ENCODE data around the gene TTC28. TPM values are rescaled to one million over a fixed set of nuclear protein-coding genes. Genes with fewer than 3 reads are reported as not detected.
"Not testable (repeated sequence)": the region's sequence is repeated elsewhere in the genome, so short reads cannot be mapped to it uniquely, and the experiment has no call there.

TTC28 gene
- polyA plus RNA-seq, 4 donors = 28.9 to 32.9 (median 31.0) TPM

DNA sequence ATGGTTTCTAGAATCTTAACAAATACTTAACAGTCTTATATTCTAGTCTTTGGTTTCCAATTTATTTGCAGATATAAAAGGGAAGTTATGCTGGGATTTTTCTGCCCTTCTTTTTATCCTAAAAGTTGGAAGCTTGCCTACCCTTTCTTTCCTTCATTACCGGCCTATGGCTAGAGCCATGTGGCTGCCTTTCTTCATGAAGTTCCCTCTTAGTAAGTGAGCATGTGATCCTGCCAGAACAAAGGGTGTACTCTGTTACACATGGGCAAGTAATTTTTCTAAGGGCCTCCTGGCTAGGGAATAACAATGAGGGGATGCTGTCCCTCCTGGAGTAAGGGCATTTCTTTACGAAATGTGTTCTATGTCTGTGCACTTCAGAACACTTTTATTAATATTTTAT is 508.5 kb downstream of the TTC28 start:
- no peak for DNase-seq (ENCODE audit: low read depth in 4 of 4, low spot score in 3 of 4)

DNA sequence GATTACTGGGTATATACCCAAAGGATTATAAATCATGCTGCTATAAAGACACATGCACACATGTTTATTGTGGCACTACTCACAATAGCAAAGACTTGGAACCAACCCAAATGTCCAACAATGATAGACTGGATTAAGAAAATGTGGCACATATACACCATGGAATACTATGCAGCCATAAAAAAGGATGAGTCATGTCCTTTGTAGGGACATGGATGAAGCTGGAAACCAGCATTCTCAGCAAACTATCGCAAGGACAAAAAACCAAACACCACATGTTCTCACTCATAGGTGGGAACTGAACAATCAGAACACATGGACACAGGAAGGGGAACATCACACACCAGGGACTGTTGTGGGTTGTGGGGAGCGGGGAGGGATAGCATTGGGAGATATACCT is 510.3 kb downstream of the TTC28 start:
- not testable (repeated sequence) for DNase-seq (ENCODE audit: low read depth in 4 of 4, low spot score in 3 of 4)

DNA sequence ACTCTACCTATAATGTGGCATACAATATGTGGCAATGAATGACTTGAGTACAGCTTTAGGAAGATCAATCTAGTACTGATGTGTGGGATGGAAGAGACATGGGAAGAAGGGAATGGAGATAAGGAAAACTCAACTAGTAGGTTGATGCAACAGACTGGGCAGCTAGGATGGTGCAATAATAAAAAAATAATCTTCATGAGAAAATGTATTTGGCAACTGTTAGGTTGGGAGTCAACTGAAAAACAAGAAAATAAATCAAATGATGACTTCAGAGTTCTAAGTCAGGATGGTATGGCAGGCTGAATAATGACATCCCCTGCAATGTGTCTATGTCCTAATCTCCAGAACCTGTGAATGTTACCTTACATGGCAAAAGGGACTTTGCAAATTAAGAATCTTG is 523.8 kb downstream of the TTC28 start:
- no peak for DNase-seq (ENCODE audit: low read depth in 4 of 4, low spot score in 3 of 4)

DNA sequence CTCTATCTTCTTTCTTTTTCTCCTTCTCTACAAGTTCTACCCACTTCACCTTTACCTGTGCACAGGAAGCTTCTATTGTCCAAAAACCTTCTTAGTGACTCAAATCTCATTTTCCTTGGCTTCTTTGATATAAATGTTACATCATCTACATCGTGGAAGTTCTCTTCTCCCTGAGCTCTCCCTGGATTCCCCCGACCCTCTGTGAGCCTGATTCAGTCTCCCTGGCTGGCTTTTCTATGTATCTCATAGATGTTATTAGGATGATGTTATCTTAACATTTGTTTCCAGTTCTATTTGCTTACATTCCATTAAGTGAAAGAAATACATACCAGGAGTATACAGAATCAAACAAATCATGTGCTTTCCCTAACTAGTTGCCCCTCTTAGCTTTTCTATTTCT is 524.8 kb downstream of the TTC28 start:
- no peak for DNase-seq (ENCODE audit: low read depth in 4 of 4, low spot score in 3 of 4)

DNA sequence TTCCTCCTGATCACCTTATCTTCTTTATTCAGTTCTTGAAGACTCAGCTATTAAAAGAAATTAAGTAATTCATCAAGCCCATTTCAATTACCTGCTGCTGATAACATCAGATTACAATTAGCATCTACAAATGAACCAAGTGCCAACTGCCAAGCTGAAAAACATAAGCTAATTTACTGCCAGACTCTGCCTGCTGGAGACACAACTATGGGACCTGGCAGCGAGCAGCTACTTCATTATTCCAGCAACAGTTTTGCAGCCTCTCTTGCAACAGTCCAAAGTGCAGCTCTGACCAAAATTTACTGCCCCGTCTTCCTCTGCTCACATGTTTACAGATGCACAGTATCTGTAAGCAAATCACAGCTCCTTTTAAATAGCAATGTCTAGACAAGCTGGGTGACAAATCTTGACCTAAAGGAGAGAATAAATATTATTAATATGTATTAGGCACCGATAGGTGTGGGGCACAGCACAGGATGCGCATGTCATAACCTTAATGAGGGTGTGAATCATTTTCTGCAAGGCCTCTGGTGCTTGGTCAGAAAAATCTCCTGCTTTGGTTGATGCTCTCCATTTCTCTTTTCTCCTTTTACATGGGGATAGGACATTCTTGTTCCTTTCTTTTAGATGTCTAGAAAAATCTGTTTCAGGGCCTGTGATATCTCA is 528.4 kb downstream of the TTC28 start:
- DNase-seq (ENCODE audit: low read depth in 4 of 4, low spot score in 3 of 4) = no peak

DNA sequence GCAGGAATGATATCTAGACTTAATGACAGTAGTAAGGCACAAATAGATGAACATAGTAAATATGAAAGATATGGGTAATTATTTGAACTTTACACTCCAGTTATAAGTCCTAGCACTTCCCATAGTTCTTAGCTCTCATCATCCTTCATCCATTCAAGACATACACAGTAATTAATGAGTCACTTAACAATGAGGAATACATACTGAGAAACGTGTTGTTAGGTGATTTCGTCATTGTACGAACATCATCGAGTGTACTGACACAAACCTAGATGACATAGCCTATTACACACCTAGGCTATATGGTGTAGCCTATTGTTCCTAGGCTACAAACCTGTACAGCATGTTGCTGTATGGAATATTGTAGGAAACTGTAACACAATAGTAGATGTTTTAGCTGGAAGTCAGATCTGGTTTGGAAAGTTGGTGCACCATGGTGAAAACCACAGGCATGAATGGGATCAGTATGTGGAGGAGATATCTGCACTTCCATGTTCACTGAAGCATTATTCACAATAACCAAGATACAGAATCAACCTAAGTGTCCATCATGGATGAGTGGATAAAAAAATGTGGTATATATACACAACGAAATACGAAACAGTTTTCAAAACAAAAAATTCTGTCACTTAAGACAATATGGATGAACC is 530.7 kb downstream of the TTC28 start:
- DNase-seq (ENCODE audit: low read depth in 4 of 4, low spot score in 3 of 4) = no peak

DNA sequence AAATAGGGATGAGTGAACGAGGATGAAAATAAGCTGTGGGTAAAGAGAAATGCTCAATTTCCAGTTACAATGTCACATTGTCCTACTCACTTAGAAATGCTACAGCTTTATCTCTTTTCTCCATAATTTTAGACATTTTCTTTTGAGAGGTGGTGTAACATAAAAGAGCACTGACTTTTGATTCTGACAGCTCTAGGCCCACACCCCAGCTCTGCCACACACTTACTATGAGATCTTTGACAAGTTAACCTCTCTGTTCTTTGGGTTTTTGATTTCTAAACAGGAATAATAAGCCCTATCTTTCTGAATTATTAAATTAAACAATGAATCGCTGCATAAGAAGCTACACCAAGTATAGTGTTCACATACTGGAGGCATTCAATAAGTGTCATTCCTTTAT is 532.2 kb downstream of the TTC28 start:
- no peak for DNase-seq (ENCODE audit: low read depth in 4 of 4, low spot score in 3 of 4)

DNA sequence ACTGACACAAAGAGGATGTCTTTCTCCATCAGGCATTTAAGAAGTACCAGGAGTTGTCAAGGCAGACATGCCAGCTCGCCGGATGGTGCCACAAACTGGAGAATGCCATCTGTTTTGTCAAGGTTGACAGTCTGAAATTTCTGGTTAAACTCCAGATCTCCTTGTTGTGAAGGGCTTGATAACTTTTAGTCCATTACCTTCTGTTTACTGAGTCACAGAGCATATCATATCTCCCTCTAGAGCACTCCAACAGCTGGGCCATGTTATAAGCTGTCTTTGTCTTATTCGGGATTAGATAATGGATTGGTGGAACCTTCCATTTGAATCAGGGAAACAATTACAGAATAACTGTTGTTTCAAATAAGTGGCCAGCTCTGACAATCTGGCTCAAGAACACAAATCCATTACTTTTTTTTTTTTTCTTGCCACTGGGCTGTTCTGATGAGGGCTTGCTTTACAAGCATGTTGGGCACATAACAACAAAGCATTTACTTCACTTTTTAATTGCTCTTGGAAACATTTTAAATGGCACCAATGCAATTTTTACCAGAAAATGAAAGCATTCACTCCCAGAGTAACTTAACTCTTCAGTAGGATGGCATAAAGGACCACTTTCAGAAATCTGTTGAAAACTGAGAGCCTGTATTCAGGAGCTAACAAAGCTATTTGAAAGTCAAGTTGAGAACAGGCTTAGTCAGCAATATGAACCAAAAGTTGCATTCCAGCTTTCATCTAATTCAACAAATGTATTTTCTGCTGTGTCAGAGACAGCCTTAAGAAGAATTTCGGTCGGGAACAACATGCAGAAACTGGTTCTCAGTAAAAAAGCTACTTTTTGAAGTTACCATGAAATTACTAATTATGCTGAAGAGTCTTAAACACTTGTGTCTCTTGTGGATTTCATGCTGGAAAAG is 533.0 kb downstream of the TTC28 start:
- no peak for DNase-seq (ENCODE audit: low read depth in 4 of 4, low spot score in 3 of 4)

DNA sequence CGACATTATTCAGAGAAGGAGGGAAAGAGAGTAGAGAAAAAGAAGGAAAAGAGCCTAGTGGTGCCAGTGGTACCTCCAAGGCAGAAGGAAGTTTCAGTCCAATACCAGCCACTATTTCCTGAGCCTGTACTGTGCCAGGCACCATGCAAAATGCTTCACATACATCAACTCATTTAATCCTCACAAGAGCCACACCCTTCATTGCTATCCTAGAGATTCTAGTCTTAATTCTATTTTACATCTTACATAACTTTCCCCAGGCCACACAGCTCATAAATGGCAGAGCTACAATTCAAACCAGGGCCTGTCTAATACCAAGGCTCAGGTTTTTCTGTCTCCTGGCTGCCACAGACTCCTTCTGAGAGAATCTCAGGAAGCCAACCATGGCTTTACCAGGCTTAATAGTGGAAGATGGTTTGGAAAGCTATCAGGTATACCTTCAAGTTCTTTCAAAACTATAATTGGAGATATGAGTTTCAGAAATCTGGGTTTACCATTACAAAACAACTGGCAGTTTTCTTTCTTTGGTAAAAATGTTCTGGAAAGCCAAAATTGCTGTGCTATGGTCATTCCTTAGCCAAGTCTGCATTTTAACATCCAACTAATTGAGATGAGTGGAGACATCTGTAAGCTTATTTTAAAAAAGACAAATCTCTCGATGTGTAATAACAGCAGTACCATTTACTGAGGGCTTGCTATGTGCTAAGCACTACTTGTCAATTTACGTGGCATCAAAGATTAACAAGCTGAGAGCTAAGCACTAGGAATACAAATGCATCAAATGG is 535.5 kb downstream of the TTC28 start:
- DNase-seq (ENCODE audit: low read depth in 4 of 4, low spot score in 3 of 4) = no peak

DNA sequence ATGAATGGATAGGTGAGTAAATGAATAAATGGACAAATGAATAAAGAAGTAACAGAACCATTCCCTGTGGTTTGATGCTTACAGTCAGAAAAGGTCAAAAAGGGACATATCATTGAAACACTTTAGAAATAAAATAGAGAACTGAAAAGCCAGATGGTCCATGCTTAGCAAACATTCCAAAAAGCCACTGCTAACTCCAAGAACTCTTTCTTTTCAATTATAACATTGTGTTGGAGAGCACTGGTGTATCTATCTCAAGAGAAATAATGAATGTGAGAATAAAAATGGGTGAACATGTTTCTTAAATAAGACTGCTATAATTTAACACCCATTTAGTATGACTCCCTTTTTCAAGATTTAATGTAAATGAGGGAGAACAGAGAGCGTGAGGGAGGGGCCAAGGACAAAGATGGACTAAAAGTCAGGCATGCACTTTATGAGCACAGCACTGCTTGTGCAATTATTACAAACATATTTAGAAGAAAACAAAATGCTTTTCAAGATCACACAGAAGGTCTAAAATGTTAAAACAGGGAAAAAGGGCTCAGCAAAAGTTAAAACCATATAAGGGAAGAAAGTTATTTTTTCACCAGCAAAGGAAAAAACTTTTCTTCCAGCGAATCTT is 536.3 kb downstream of the TTC28 start:
- no peak for DNase-seq (ENCODE audit: low read depth in 4 of 4, low spot score in 3 of 4)

DNA sequence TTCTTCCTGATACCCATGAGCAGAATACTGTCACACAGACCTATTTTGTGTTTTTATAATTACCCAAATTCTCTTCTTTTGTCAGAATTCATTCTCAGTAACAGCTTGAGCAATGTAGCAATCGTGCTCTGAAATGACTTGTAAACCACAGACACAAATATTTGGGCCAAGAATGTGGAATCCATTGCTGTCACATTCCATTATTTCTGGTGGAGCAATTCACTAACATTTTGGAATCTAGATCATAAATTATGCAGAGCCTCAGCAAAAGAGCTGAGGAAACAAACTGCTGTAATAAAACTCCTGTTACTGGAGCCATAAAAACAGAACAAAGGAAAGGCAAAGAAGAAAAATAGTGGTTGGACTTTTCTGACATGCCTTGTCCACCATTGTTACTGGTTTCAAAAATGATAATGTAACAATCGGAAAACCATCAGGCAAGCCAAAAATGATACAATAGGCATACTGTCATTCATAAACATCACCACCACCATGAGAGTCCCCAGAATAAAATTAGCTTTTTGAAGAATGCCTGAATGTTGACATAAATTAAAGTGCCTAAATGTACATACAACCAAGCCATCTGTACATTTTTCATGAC is 537.2 kb downstream of the TTC28 start:
- peak; percentile 28 to 60 (median 40) for DNase-seq (ENCODE audit: low read depth in 4 of 4, low spot score in 3 of 4)

DNA sequence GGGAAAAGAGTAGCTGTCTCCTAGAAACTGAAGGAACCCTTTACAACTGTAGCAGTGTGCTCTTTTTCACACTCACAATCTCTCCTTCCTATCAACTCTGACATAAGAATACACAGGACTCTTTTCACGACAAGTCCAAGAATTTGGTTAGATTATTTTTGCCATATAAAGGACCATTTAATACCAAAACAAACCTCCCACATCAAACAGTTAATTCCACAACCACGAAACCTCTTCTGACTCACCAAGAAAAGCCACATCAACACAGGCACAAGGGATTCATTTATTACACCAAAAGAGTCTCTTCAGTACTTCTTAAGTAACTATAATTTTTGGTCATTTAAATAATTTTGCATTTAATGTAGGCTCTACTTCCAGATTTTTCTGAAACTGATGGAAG is 538.0 kb downstream of the TTC28 start:
- DNase-seq (ENCODE audit: low read depth in 4 of 4, low spot score in 3 of 4) = no peak

DNA sequence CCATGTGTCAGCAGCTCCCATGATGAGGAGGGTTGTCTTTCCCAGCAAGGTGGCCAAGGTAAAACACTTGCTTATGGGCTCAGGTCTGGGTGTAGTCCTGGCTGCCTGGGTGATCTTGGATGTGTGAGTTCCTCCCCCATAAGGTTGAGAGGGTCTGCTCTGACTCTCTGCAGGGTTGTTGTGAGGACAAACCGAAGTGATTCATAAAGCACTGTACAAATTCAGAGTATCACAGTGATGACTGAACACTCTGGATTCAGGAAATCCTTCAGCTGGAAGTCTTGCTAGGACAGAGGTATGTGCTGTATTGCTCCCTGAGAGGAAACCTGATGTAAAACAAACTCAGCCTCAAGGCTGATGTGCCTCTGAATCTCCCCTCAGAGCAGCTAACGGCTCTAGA is 539.7 kb downstream of the TTC28 start:
- no peak for DNase-seq (ENCODE audit: low read depth in 4 of 4, low spot score in 3 of 4)

DNA sequence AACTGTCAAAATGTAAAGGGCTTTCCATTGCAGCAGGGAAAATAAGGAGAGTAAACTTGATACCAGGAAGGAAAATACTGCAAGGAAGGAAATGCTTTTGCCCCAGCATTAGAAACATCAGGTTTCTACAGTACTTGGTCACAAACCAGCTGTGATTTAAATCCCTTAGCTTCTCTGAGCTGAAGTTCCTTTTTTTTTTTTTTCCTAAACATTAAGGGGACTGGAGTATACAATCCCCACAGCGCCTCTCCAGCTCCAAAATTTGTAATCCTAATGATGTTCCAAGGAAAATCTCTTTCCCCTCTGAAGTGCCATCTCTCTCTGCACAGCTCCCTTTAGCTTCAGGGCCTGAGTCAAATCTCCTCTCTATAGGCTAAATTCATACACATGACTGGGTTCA is 540.1 kb downstream of the TTC28 start:
- no peak for DNase-seq (ENCODE audit: low read depth in 4 of 4, low spot score in 3 of 4)

DNA sequence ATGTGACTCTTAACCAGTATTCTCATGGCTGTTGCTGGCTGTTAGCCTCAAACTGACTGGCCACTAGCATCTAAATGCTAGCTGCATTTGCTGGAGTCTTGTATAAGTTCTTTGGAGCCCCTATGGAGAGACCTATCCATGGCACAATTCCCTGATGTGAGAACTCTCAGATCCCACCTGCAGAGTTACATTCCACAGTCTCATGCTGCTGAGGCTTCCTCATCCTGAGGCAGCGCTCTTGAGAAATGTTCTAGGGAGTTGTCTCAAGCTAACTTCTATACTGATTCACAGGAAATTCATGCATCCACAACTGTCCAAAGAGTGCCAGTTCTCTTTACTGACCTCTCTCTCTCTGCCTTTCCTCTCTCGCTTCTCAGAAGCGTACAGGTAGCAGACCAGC is 542.6 kb downstream of the TTC28 start:
- no peak for DNase-seq (ENCODE audit: low read depth in 4 of 4, low spot score in 3 of 4)

DNA sequence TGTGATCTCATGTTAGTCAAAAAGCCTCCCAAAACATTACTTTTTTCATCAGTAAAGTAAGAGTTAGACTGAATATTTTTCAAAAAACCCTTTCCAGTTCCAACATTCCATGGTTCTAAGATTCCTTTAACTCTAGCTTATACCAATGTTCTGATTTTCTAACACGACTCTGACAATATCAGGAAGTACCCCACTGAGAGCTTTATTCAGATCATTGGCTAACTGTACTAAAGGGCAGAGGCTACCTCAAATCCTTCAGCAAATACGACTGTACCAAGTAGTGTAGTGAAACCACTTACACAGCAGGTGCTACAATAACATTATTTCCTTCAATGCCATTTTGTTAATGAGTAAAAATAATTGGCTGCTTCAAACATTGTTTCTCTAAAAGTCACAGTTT is 547.2 kb downstream of the TTC28 start:
- no peak for DNase-seq (ENCODE audit: low read depth in 4 of 4, low spot score in 3 of 4)

DNA sequence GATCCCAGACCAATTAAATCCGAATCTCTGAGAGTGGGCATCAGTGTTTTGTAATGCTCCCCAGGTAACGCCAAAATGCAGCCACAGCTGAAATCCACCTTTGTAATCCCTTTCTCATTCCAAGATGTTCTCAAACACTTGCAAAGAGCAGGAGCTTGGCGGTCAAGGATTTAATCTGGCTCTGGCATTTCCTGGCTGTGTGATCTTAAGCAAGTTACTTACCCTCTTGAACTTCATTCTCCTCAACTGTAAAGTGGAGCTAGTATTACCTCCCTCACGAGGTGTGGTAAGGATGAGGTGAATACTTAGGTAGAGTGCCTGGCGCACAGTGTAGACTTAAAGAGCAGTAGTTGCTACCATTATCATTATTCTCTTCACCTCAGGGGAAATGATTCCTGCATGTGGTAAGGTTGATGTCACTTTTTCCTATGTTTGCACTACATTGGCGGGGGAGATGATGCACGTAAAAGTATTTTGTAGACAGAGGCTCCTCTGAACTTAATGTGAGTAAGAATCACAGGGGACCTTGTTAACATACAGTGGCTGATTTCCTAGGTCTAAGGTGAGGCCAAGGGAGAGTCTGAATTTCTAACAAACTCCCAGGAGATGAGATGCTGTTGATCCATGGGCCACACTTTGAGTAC is 550.2 kb downstream of the TTC28 start:
- no peak for DNase-seq (ENCODE audit: low read depth in 4 of 4, low spot score in 3 of 4)

DNA sequence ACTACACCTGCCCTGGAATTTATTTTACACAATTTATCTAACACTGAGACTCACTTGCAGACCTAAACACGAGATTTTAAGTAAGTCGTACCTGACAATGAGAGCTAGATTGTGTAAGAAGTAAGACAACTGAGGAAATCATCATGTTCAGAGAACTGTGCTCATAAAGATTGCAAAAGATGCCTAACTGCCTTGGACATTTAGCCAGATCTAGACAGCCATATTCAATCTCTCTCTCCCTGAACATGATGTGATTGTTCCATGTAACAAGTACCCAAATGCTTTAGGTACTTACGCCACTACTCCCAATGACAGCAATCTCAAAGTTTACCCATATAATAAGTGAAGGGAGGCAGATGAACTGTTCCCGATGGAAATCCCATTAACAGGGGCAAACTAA is 550.8 kb downstream of the TTC28 start:
- no peak for DNase-seq (ENCODE audit: low read depth in 4 of 4, low spot score in 3 of 4)

DNA sequence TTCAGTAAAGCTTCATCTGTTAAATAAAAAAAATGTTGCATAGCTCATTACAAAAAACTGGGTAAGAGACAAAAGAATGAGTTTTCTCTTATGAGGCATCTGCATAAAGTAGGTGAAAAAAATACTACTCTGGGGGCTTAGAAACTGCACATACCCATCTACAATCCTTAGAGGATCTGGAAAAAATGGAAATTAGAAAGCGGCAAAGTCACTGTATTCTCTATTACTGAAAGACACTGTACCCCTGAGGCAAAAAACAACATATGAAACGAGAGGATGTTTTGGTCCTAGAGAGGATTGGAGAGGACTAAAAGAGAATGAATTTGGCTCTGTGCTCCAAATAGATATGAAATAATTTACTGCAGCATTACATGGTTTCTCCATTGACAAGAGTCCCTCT is 553.8 kb downstream of the TTC28 start:
- no peak for DNase-seq (ENCODE audit: low read depth in 4 of 4, low spot score in 3 of 4)

Data from right renal pelvis (tissue), 4 donors.